Neural progenitor cell (in vitro differentiated cells): Measurements from ENCODE around the gene HS3ST3B1. TPM values are rescaled to one million over a fixed set of nuclear protein-coding genes. Genes with fewer than 3 reads are reported as not detected.
A peak's percentile ranks its signal among the peaks of the same experiment; 100 is the strongest.

ENCODE experiments used
- DNase-seq: peaks from one replicate; pipeline ENCODE4 v3.0.0-alpha.2; 2016; ENCODE audit warnings: low spot score
- H2AFZ ChIP-seq: fragments of 200-600 bp; sonication (generic); replicated peaks from 2 replicates; pipeline ENCODE4 v1.6.1; 2016; ENCODE audit warnings: antibody characterized with exemption
- H3F3A ChIP-seq: fragments of 200-600 bp; sonication (generic); 2 replicates; pipeline ENCODE4 v1.6.1; 2016; ENCODE audit warnings: antibody characterized with exemption, low read depth
- H3K27ac ChIP-seq: fragments of 200-600 bp; sonication (generic); 2 replicates; pipeline ENCODE4 v1.5.1; 2016; ENCODE audit warnings: mild to moderate bottlenecking
- H3K27me3 ChIP-seq: fragments of 200-600 bp; sonication (generic); 2 replicates; pipeline ENCODE4 v1.6.1; 2016; ENCODE audit warnings: mild to moderate bottlenecking, moderate library complexity
- H3K36me3 ChIP-seq: fragments of 200-600 bp; sonication (generic); 2 replicates; pipeline ENCODE4 v1.5.1; 2016
- H3K4me1 ChIP-seq: fragments of 200-600 bp; sonication (generic); 2 replicates; pipeline ENCODE4 v1.6.1; 2016; ENCODE audit warnings: mixed run types
- H3K4me2 ChIP-seq: fragments of 200-600 bp; sonication (generic); 2 replicates; pipeline ENCODE4 v1.6.1; 2016
- H3K4me3 ChIP-seq: fragments of 200-600 bp; sonication (generic); 2 replicates; pipeline ENCODE4 v1.5.1; 2016
- H3K79me2 ChIP-seq: fragments of 200-600 bp; sonication (generic); 2 replicates; pipeline ENCODE4 v1.6.1; 2016; ENCODE audit warnings: low read depth
- H3K9ac ChIP-seq: fragments of 200-600 bp; sonication (generic); 2 replicates; pipeline ENCODE4 v1.6.1; 2016
- H3K9me3 ChIP-seq: fragments of 200-600 bp; sonication (generic); 2 replicates; pipeline ENCODE4 v1.5.1; 2016; ENCODE audit warnings: low read depth
- H4K20me1 ChIP-seq: fragments of 200-600 bp; sonication (generic); 2 replicates; pipeline ENCODE4 v1.6.1; 2016; ENCODE audit warnings: low read depth
- H3K27ac Mint-ChIP-seq: 3 replicates; pipeline ENCODE4 v1.8.0; 2021; ENCODE audit warnings: mixed read lengths
- H3K27me3 Mint-ChIP-seq: 2 replicates; pipeline ENCODE4 v1.8.0; 2022; ENCODE audit warnings: low read depth, mild to moderate bottlenecking, inconsistent platforms, moderate library complexity, mixed read lengths; ENCODE audit not compliant: insufficient read depth
- H3K36me3 Mint-ChIP-seq: 3 replicates; pipeline ENCODE4 v1.8.0; 2021; ENCODE audit warnings: mixed read lengths
- H3K4me1 Mint-ChIP-seq: 3 replicates; pipeline ENCODE4 v1.8.0; 2021; ENCODE audit warnings: mixed read lengths
- H3K4me3 Mint-ChIP-seq: 3 replicates; pipeline ENCODE4 v1.8.0; 2021; ENCODE audit warnings: mild to moderate bottlenecking, moderate library complexity, mixed read lengths
- H3K9me3 Mint-ChIP-seq: 3 replicates; pipeline ENCODE4 v1.8.0; 2020; ENCODE audit warnings: mixed read lengths
- EZH2 ChIP-seq: fragments of 200-600 bp; sonication (generic); IDR thresholded peaks from 2 replicates; pipeline ENCODE4 v1.6.1; 2017; ENCODE audit warnings: antibody characterized with exemption, mild to moderate bottlenecking, moderate library complexity
- EZH2phosphoT487 ChIP-seq: fragments of 200-600 bp; sonication (generic); IDR thresholded peaks from 2 replicates; pipeline ENCODE4 v1.6.1; 2017; ENCODE audit warnings: antibody characterized with exemption
- total RNA-seq: library from RNA; depleted of rRNA; stranded (reverse); fragments of >200 nt; gene quantifications from 2 replicates; pipeline ENCODE4 v1.2.3, GENCODE V29; 2015; ENCODE audit warnings: low replicate concordance
- TF ChIP-seq, protein P1 (sequence below): fragments of 200-600 bp; sonication (generic); IDR thresholded peaks from 2 replicates; pipeline ENCODE4 v1.5.1; 2017; ENCODE audit warnings: antibody characterized with exemption, mild to moderate bottlenecking

HS3ST3B1 gene
- total RNA-seq, 1 donor from 2014 or later = 21.5 TPM

DNA sequence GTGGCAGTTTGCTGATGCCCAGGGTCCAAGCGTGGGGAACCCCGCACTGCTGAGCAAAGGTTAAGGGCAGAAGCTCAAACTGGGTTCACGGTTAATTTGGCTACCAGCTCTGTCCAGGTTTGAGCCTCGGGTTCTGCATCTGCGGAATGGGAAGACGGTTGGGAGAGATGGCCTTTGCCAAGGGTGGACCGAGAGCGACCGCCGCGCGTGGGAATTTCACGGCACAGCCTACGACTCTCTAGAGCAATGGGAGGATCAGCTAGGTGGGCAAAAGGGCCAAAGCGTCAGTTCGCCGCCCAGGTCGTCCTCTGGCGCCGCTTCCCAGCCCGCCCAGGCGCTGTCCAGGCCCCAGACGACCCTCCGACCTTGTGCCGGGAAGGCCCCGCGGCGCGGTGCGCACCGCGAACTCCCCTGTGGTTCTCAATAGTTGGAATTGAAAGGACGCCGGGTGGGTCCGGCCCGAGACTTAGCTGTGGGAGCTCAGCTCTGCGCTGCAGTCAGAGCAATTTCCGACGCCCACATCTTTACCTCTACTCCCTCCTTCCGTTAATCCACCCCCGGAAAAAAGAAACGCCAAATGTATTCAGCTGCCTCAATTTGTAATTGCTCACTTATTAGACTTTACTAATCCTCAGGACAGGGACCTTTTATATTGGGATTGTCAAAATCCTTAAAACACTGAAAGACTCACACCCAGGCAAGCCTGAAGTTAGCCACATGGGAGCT lies 2.5 kb upstream of the HS3ST3B1 start:
- Mint-ChIP-seq H3K27ac (no peak overlapping the region), H3K36me3 (no peaks in the 10 kb centered on the region), H3K4me1 (peaks cover 31% of the 10 kb centered on the region), H3K9me3 (no peaks in the 10 kb centered on the region), H3K27me3 (peaks cover 41% of the 10 kb centered on the region), H3K4me3 (peak overlapping the region; percentile 91)
- H3K27ac ChIP-seq = no peak overlapping the region
- peak overlapping the region; percentile 88 for H3K4me2 ChIP-seq
- no peak overlapping the region for H2AFZ ChIP-seq
- peaks cover 22% of the 10 kb centered on the region for H3K79me2 ChIP-seq
- H3K27me3 ChIP-seq = peaks cover 88% of the 10 kb centered on the region
- H4K20me1 ChIP-seq = peaks cover 39% of the 10 kb centered on the region
- peak; percentile 72 for DNase-seq
- no peak overlapping the region for H3K9ac ChIP-seq
- no peaks in the 10 kb centered on the region for H3K9me3 ChIP-seq
- H3F3A ChIP-seq = peaks cover 43% of the 10 kb centered on the region
- TF ChIP-seq EZH2phosphoT487 (no peak), EZH2 (peak; percentile 9)
- TF ChIP-seq, protein P1, sequence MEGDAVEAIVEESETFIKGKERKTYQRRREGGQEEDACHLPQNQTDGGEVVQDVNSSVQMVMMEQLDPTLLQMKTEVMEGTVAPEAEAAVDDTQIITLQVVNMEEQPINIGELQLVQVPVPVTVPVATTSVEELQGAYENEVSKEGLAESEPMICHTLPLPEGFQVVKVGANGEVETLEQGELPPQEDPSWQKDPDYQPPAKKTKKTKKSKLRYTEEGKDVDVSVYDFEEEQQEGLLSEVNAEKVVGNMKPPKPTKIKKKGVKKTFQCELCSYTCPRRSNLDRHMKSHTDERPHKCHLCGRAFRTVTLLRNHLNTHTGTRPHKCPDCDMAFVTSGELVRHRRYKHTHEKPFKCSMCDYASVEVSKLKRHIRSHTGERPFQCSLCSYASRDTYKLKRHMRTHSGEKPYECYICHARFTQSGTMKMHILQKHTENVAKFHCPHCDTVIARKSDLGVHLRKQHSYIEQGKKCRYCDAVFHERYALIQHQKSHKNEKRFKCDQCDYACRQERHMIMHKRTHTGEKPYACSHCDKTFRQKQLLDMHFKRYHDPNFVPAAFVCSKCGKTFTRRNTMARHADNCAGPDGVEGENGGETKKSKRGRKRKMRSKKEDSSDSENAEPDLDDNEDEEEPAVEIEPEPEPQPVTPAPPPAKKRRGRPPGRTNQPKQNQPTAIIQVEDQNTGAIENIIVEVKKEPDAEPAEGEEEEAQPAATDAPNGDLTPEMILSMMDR = no peak
- peaks cover 15% of the 10 kb centered on the region for H3K4me1 ChIP-seq
- H3K4me3 ChIP-seq = peak overlapping the region; percentile 52
- H3K36me3 ChIP-seq = no peaks in the 10 kb centered on the region

DNA sequence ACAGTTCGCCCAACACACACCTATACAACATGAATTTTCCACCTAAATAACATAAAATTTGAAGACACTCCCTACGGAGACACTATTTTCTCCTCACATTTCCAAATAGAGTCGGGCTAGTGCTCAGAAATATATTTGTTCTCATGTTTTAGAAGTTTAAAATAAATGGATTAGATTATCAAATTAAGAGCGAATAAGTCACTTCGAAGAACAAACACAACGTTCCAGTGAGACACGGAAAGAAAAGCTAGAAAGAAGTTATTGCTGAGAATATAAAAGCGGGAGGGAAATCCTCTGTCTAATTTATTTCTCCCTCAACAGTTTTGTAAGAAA lies 2.0 kb upstream of the HS3ST3B1 start:
- H3K4me3 ChIP-seq = peak overlapping the region; percentile 52
- peak; percentile 5 for TF ChIP-seq EZH2
- TF ChIP-seq EZH2phosphoT487 = no peak
- peaks cover 15% of the 10 kb centered on the region for H3K4me1 ChIP-seq
- no peaks in the 10 kb centered on the region for H3K36me3 Mint-ChIP-seq
- peaks cover 36% of the 10 kb centered on the region for H3K4me1 Mint-ChIP-seq
- peaks cover 46% of the 10 kb centered on the region for H3K27me3 Mint-ChIP-seq
- no peak overlapping the region for H3K27ac Mint-ChIP-seq
- H3K9me3 ChIP-seq = no peaks in the 10 kb centered on the region
- no peak for DNase-seq
- H4K20me1 ChIP-seq = peaks cover 44% of the 10 kb centered on the region
- H3K36me3 ChIP-seq = no peaks in the 10 kb centered on the region
- no peak overlapping the region for H3K27ac ChIP-seq
- H3K9ac ChIP-seq = no peak overlapping the region
- H2AFZ ChIP-seq = no peak overlapping the region
- H3K4me2 ChIP-seq = peak overlapping the region; percentile 88
- H3K9me3 Mint-ChIP-seq = no peaks in the 10 kb centered on the region
- H3F3A ChIP-seq = peaks cover 43% of the 10 kb centered on the region
- H3K4me3 Mint-ChIP-seq = peak overlapping the region; percentile 91
- peaks cover 27% of the 10 kb centered on the region for H3K79me2 ChIP-seq
- H3K27me3 ChIP-seq = peaks cover 88% of the 10 kb centered on the region

DNA sequence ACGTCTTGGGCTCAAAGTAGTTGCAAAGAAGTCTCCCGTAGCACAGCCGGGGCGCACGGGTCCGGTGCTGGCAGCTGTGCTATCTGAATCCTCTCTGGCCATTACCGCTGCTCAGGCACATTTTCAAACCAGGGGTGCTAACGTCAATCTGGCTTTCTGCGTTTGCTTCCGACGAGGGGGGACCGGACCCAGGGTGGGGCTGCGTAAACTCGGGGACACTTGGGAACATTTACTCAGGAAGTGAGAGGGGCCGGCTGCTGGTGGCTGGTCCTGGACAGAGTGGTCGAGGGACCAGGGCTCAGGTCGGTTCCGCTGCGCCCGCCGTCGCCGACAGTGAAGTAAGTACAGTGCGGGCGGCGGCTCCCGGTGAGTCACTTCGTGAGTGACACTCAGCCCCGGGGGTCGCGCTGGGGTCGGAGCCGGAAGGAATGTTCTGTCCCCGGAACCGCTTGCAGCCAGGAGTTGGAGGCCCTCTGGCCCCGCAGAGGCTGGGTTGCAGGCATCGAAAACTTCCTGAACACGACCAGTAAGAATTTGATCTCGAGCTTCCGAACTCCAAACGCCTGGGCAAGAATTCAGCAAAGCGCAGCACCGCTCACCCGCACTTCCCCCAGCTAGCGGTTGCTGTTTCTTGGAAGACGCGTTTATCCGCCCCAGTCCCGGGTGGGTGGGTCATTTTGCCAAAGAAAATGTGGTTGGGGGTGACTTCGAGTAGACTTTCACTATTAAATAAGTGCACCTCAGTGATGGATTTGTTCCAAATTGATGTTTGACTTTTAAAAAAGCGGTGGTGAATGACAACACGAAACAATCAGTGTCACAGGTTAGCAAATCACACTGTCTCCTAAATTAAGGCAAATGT lies 1.4 kb upstream of the HS3ST3B1 start:
- peak overlapping the region; percentile 52 for H3K4me3 ChIP-seq
- peaks cover 88% of the 10 kb centered on the region for H3K27me3 ChIP-seq
- H3K9ac ChIP-seq = no peak overlapping the region
- H3F3A ChIP-seq = peaks cover 43% of the 10 kb centered on the region
- H3K4me1 ChIP-seq = peaks cover 21% of the 10 kb centered on the region
- peaks cover 50% of the 10 kb centered on the region for H4K20me1 ChIP-seq
- peak; percentile 78 for DNase-seq
- Mint-ChIP-seq H3K27me3 (peaks cover 46% of the 10 kb centered on the region), H3K9me3 (no peaks in the 10 kb centered on the region), H3K36me3 (no peaks in the 10 kb centered on the region), H3K4me1 (peaks cover 39% of the 10 kb centered on the region), H3K27ac (no peak overlapping the region), H3K4me3 (peak overlapping the region; percentile 91)
- H3K79me2 ChIP-seq = peaks cover 33% of the 10 kb centered on the region
- peak overlapping the region; percentile 88 for H3K4me2 ChIP-seq
- H2AFZ ChIP-seq = peak overlapping the region; percentile 58
- H3K9me3 ChIP-seq = no peaks in the 10 kb centered on the region
- H3K36me3 ChIP-seq = no peaks in the 10 kb centered on the region
- no peak overlapping the region for H3K27ac ChIP-seq
- TF ChIP-seq EZH2phosphoT487 (no peak), EZH2 (peak; percentile 18)
- TF ChIP-seq, protein P1 = no peak
